NCI-H446 treated with DMSO at 0.1 percent for 48 hours (cell line): ENCODE measurements around the gene ANKRD33B.
"Not testable (repeated sequence)": the region's sequence is repeated elsewhere in the genome, so short reads cannot be mapped to it uniquely, and the experiment has no call there.

Experiments
- DNase-seq: peaks from one replicate; lab custom pipeline; 2025; lab: John Stamatoyannopoulos, UW

Gene ANKRD33B

DNA sequence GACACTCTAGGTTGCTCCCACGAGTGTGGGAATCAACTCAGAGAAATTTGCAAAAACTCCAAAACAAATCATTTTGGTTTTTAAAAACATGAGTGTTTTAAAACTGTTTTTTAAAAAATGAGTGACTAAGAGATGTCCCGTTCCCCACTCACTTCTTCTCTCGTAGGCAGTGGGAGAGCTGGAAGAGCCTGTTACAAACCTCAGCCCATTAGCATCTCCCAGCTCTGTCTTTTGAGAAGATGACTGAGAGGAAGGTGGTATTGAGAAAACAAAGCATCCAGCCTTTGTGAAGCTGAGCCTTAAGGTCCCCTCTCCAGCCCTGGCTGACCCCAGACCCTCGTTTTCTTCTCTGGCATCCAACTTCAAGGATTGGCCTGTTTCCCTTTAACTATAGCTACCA lies 4.7 kb upstream of the ANKRD33B start:
- no peak for DNase-seq

GRCh38 chr5:10559871-10560270 lies 4.0 kb upstream of the ANKRD33B start:
- DNase-seq: no peak

DNA sequence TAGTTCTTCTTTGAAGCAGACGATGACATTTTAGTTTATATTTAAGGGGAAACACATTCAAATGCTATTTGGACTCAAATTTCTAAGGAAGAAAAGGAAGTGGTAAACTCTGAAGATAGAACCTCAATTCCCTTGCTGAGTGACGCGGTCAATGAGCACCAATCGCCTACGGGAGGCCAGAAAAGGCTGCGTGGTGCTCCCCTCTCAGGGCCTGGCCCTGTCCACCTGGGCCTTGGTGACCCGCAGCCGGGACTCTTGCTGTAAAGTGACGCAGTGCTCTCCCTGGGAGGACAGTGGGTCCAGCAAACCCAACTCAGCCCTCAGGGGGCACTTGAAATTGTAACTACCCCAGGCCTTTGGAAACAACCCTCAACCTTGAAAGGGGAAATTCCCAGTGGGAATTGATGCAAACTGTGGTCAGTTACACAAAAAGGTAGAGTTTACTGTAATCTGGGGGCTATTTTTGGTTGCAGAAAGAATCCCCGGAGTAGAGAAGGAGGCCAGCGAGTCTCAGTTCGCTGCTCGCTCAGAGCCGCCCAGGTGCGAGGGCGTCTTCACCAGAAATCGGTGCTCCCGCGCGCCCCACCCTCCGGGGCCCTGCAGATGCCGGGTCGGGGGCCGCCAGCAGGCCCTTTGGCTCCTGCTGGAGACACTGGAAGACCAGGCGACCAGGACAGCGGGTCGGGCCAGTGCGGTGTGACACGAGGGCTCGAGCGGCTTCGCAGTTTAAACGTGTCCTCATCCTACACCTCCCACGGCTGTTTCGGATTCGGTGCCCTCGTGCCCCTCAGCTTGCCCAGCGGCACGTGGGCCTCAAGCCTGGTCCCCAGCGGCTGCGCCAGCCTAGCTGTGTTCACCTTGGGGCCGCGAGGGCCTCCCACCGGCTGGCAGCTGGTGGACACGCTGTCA lies 1.4 kb upstream of the ANKRD33B start:
- DNase-seq: no peak

DNA sequence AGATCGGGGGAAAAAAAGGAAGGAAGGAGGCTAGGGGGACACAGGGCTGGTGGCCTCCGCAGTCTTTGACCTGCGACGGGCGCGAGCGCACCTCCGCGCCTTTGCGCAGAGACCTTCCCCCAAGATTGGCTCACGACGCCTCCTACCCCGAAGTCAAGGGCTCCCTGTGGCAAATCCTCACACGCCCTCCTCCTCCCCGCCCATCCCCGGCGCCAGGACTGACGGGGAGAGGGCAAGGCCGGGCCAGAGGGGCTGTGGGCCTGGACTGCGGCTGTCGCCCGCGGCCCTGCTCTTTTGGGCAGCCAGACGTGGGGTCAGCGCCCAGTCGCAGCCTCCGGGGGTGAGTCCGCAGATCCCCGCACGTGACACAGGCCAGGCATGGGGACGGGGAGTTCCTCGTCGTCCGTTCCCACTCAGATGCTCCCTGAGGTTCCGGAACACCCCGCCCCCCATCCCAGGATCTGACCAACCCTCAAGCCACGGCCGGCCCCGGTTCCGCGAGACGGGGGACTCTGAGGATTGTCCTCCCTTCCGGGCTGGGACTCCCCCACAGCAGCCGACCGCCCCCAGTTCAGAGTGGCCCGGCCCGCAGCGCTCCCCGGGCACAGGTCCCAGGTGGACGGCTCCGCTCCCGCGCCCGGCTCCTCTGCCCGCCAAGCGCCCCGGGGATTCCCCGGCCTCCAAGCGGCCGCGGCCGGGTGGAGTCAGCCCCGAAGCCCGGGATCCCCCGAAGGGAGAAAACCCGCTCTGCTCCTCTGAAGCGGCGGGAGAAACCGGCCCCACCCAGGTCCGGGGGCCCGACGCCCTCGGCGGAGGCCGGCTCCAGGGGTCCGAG lies 543 bp upstream of the ANKRD33B start:
- no peak for DNase-seq

DNA sequence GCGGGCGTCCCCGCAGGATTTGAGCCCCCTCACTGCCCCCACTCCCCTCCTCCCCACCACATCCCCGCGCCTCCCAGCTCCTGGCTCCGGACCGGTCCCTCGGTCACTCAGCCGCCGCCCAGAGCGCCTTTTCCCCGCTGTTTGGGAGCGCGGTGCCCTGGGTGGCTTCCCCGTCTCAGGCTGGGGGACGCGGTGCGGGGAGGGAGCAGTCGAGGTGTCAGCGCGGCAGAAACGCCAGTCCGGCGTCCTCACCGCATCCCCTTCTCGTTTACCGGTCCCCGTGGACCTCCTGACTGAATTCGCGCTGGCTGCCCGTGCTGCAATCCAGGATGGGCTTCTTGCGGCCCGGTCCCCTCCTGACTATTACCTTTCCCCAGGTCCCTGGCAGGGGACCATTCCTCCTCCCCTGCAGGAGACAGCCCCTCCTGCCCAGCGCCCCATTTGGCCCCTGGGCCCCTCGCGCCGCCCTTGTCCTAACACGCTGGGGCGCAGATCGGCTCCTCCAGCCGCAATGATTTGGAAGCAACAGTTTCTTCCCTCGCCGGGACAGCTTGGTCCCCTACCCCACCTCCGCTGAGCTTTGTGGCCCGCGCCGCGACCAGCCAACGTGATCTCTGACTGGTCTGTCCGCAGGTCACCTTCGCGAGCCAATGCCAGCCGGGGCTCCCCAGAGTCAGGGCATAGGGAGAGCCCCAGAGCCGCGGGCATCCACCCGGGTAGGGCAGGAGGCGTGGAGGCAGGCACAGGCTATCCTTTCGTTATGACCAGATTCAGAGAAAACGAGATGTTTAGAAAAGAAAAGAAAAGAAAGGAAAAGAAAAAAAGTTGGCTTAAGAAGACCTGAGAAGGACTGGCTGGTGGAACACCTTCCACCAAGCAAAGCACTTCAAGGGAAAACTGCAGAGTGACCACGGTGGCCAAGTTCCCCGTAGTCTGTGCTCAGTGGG lies 1.2 kb downstream of the ANKRD33B start:
- DNase-seq: no peak

DNA sequence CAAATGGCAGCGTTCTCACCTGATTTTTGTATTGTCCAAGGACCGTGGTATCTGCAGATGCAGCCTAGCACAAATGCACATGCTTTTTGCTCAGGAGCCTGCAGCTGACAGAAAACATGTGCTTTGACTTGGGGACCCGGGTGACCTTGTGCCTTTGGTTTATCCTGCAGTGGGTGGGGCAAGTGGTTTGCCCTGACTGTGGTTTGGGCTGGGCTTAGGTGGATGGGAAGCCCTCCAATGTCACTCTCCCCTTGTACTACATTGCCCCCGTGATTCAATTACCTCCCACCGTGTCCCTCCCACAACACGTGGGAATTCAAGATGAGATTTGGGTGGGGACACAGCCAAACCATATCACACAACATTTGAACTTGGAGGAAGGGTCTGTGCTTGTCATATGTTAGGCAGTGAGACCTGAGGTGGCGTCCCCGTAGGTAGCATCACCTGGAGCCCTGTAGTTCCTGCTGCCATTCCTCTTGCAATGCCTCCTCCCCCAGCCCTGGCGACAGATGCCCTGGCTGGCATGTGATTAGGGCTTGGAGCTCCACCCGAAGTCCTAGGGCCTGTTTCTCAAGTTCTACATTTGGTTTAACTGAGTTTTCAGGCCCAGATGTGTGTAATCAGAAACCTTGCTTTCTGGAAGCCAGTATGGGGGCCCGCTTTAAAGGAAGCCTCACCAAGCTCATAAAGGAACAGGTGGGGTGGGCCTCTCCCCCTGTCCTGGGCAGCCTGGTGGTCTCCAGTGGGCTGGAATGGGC lies 2.1 kb downstream of the ANKRD33B start:
- peak; percentile 13 for DNase-seq

- no peak for DNase-seq
Measured at GRCh38 chr5:10566543-10567068, 2.7 kb downstream of the ANKRD33B start.

- DNase-seq: no peak
Measured at GRCh38 chr5:10567121-10567591, 3.3 kb downstream of the ANKRD33B start.

- DNase-seq: no peak
Measured at GRCh38 chr5:10567781-10568321, 4.0 kb downstream of the ANKRD33B start.

DNA sequence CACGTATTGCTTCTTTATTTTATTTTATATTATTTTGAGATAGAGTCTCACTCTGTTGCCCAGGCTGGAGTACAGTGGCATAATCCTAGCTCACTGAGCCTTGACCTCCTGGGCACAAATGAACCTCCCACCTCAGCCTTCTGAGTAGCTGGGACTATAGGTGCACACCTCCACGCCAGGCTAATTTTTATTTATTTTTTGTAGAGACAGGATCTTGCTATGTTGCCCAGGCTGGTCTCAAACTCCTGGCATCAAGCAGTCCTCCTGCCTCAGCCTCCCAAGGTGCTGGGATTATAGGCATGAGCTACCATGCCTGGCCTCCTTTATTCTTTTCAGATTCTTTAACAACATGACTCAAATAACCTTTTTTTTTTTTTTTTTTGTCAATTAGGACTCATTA lies 6.7 kb downstream of the ANKRD33B start:
- DNase-seq: not testable (repeated sequence)

- DNase-seq: no peak
Measured at GRCh38 chr5:10572451-10572850, 8.6 kb downstream of the ANKRD33B start.

DNA sequence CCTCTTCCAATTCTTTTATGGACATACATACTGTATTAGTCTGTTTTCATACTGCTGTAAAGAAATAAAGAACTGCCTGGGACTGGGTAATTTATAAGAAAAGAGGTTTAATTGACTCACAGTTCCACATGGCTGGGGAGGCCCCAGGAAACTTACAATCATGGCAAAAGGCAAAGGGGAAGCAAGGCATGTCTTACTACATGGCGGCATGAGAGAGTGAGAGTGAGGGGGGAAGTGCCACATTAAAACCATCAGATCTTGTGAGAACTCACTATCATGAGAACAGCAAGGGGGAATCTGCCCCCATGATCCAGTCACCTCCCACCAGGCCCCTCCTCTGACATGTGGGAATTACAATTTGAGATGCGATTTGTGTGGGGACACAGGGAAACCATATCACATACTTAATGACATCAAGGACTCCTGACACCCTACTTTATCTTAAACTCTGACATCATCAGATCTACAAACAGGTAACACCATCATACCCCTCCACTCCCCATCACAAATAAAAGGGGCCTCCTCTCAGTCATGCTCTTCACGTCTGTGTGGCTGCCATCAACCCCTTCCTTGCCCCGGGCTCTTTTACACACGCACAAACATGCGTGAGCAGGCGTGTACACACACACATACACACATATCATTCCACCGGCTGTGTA lies 9.7 kb downstream of the ANKRD33B start:
- DNase-seq: no peak

GRCh38 chr5:10574879-10575278 lies 11.0 kb downstream of the ANKRD33B start:
- DNase-seq: not testable (repeated sequence)

DNA sequence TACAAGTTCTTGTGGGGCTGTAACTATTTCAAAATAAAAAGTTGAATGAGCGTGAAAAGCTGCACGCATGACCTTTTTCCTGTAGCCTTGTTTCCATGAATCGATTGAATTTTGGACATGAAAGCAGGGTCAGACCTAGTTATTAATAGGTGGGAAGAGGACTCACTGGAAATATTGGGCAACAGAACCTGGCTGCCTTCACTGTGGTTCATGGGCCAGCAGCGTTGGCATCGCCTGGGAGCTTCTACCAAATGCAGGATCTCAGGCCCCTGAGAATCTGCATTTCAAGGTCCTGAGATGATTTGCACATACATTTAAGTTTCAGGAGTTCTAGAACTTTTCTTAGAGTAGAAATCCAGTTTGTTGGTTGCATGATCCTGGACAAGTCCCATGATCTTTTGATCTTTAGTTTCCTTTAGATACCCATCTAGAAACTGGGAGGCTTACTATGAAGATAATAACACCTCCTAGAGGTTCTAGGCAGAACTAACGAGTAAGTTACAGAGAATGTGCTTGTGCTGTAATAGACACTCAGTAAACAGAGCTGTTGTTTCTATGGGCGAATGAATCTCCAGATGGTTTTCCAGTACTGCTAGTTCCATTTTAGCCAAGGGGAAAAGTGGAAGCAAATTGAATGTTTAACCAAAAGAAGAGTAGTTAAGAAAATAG lies 12.4 kb downstream of the ANKRD33B start:
- DNase-seq: no peak

- DNase-seq: no peak
Measured at GRCh38 chr5:10576790-10577189, 12.9 kb downstream of the ANKRD33B start.

GRCh38 chr5:10577371-10578292 lies 13.8 kb downstream of the ANKRD33B start:
- no peak for DNase-seq

- DNase-seq: no peak
Measured at GRCh38 chr5:10578293-10578665, 14.4 kb downstream of the ANKRD33B start.

DNA sequence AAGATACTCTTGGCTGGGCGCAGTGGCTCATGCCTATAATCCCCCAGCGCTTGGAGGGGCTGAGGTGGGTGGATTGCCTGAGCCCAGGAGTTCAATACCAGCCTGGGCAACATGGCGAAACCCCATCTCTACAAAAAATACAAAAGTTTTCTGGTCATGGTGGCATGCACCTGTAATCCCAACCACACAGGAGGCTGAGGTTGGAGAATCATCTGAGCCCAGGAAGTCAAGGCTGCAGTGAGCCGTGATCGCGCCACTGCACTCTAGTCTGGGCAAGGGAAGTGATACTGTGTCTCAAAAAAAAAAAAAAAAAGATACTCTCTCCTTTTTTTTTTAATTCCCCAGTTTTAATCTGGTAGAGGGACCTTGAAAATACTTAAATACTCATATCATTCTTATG lies 15.0 kb downstream of the ANKRD33B start:
- no peak for DNase-seq
